GM19467 (cell line): ENCODE data around the gene ZNF496.
"Not testable (repeated sequence)": the region's sequence is repeated elsewhere in the genome, so short reads cannot be mapped to it uniquely, and the experiment has no call there.

Experiments used
- ATAC-seq: cut with Tn5 transposase; IDR thresholded peaks from one replicate; pipeline ENCODE4 v1.9.1; 2021; ENCODE audit warnings: mild to moderate bottlenecking, moderate library complexity; ENCODE audit not compliant: unreplicated experiment

ZNF496 gene

DNA sequence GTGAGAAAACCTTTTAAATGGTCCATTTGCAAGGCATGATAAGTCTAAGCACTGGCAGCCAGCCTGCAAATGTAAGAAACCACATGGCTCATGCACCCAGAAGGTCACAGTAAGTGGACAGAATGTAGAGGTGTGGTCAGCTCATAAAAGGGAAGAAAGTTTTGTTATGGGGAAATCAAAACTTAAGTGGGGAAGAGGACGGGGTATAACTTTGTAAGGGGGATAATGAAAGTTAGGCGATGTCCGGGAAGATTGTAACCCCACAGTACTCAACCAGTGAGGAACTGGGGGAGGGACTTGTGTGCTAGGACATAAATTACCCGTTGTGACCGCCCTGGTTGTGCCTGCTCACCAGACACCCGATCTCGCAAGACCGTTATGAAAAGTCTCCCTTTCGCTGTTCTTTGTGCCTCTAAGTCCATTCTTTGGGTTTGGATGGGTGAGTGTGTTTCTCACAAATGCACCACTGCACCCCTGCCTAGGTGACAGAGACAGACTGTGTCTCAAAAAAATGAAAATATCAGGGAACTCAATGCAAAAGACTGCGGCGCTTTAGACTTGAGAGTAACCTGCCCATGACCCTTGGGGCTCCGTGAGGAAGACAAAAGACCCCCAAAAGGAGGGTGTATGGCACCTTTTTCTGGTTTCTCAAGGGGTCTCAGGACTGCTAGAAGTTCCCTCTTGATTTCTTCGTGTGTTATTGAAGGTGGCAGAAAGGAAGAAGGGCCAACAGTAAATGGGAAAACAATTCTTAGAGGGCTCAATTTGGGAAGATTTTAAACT is 28.6 kb upstream of the ZNF496 start:
- ATAC-seq: no peak

DNA sequence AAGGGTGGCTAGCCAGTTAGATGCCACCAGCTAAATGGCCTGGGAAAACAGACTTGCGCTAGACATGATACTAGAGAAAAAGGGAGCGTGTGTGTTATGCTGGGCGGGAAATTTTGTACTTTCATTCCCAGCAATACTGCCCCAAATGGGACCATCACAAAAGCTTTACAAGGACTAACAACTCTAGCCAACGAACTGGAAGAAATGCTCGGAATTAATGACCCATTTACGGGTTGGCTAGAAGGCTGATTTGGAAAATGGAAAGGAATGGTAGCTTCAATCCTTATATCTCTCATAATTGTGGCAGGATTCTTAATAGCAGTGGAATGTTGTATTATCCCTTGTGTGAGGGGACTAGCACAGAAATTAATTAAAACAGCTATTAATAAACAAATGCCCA is 27.9 kb upstream of the ZNF496 start:
- ATAC-seq: no peak

DNA sequence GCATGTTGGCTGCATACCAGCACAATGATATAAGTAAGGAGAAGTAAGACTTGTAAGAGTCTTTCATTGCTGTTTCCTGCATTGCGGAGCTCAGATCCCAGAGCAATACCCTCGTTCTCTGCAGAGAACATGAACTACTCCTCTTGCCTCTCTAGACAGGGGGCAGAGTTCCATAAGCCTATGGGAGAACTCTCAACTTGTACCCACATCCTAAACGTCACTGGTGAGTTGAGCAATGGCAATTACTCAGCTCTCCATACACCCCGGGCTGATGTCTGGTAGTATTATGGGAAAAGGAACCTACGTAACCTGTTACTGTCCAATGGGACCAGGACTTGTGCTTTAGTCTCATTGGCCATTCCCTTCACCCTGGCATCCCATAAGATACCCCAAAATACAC is 27.3 kb upstream of the ZNF496 start:
- ATAC-seq: no peak

DNA sequence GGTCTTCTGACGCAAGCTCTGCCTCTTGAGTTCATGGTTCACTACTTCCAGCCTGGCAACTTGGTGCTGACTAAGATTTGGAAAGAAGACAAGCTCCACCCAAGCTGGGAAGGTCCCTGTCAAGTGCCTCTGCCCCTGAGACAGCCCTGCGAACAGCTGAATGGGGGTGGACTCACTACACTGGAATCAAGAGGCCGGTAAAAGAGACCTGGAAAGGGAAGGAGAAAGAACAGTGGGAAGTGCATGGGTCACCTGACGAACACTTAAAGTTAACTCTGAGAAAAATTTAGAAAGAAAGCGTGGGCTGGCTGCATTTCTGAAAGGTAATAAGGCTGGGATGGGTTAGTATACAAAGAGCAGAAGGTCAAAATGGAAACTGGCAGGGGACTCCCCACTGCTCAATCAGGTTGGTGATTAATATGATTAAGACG is 26.1 kb upstream of the ZNF496 start:
- peak; percentile 76 for ATAC-seq

DNA sequence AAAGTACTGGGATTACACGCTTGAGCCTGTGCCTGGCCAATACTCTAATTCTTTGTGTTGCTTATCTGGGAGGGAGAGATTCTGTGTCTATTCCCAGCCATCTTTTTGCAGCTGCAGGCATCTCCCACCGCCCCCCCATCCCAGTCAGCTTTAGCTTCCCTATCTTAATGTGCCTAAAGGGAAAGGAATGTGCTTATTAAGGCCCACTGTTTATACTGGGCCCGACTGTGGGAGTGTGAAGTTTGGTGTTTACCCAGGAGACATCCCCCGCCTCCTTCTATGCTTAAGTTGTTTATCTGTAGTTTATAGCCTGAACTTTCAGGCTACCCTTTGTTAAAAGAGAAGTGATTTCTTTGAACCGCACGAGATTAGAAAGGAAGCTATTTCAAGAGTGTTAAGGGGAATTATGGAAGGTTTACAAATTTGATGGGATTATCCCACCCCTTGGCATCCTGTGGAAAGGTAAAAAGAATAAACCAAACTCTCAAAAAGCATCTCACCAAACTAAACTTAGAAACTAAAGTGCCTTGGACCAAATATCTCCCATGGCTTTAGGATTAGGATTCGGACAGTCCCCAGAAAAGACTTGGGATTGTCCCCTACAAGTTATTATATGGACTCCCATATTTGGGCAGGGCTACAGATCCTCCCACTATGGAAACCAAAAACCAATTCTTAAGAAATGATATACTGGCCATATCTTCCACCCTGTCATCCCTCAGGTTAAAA is 25.5 kb upstream of the ZNF496 start:
- ATAC-seq: no peak

DNA sequence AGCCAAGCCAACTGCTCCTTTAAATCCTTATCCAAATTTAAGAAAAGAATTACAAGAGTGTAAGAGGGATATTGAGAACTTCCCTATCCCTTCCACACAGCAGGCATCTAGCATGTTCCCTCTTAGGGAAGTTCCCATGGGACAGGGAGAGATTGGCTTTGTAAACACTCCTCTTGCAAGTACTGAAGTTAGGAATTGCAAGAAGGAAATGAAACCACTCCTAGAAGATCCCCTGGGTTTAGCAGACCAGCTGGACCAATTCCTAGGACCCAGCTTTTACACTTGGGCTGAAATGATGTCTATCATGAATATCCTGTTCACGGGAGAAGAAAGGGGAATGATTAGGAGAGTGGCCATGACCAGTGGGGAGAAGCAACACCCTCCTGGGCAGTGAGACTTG is 23.5 kb upstream of the ZNF496 start:
- ATAC-seq: not testable (repeated sequence)

DNA sequence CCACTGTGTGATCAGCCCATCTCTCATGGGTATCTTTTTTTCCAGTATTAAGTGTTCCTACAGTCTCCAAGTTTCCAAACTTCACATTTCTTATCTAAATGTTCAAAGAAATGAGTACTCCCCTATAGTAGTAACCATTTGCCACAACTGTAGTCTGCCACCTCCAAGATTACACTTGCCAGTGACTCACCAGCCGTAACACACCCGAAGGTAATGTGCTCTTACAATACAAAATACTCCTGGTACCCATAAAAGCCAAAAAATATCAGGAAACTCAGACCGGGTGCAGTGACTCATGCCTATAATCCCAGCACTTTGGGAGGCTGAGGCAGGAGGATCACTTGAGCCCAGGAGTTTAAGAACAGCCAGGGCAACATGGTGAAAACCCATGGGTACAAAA is 20.5 kb upstream of the ZNF496 start:
- ATAC-seq: no peak

DNA sequence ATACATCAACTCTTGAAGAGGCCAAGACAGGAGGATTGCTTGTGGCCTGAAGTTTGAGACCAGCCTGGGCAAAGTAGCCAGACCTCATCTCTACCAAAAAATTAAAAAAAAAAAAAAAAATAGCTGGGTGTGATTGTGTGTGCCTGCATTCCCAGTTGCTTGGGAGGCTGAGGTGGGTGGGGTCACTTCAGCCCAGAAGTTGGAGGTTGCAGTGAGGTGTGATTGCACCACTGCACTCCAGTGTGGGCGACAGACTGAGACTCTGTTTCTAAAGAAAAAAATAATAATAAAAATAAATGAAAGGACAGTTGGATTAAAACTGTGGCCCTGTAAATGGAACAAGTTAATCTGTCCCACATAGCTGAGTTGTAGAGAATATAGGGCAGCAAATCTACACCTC is 18.9 kb upstream of the ZNF496 start:
- no peak for ATAC-seq

DNA sequence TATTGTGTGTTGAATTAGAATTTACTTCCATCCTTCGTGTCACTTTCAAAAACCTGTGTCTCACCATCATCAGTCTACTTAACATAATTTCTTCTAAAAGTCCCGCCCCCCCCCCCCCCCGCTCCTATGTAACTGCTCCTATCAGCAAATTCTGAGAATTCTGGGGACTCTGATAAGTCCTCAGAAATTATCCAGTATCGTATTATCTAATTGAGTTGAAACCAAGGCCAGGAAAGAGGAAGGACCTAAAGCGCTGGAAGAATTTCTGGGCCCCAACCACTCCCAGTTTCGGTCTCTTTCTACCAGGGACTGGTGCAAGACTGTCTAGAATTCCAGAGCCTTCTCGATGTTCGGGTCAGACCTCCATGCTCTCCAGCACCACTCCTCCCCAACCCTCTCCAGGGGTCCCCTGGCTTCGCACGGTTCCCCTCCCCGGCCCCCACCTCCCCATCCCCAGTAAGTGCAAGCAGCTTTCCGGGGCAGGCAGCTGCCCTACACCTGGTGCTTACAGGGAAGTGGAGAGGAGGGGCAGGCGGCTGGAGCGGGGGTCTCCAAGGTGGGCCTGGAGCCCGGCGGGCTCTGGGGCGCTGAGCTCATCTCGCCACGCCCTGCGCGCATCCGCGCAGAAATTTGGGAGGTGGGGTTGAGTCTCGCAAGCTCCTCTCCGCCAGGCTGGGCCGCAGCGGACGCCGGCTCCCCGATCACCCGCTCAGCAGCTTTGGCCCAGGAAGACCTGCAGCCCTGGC is 16.0 kb upstream of the ZNF496 start:
- ATAC-seq: no peak

DNA sequence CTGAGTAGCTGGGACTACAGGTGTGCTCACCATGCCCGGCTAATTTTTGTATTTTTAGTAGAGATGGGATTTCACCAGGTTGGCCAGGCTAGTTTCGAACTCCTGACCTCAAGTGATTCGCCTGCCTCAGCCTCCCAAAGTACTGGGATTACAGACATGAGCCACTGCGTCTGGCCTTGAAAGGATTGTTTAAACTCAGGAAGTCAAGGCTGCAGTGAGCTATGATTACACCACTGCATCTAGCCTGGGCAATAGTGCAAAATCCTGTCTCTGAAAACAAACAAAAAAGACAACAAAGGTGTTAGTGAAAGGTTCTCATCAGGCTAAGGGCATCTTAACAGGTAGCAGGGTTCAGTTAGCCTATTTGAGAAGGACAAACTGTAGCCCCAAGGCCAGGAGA is 14.2 kb upstream of the ZNF496 start:
- no peak for ATAC-seq

DNA sequence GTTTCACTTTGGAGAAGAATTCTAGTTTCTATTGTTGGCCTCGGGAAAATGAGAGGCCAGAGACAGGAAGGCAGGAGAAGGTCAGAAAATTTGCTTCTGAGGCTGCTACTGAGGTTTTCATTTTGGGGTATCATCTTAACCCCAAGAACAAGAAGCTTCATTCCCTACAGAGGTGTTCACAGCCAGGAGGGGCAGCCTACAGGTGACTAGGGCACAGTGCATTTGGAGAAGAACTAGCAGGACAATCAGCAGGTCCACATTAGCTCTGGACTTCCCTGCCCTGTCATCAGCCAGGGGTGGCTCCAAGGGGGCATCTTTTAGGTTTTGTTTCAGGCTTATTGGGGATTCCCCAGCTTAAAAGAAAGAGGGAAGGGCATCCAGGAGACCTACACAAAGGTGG is 12.1 kb upstream of the ZNF496 start:
- ATAC-seq: no peak

DNA sequence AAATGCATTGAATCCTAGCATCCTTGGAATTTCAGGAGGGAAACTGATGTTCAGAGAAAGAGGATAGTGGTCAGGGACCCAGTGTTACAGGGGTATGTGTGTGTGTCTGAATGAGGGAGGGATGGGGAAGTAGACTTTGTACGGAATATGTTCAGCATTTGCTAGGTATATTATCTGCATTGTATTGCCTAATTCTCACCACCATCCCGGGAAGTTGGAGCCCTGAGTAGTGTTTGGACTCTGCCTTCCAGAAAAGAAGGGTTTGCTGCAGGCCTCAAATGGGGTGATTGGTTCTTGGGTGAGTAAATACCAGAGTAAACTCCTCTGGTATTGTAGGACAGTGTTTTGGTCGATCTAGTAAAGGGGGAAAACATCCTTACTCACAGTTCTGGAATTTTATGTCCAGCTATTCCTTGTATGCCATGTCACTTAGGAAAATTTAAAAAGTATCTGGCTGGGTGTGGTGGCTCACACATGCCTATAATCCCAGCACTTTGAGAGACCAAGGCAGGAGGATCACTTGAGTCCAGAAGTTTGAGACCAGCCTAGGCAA is 7.1 kb upstream of the ZNF496 start:
- ATAC-seq: no peak

DNA sequence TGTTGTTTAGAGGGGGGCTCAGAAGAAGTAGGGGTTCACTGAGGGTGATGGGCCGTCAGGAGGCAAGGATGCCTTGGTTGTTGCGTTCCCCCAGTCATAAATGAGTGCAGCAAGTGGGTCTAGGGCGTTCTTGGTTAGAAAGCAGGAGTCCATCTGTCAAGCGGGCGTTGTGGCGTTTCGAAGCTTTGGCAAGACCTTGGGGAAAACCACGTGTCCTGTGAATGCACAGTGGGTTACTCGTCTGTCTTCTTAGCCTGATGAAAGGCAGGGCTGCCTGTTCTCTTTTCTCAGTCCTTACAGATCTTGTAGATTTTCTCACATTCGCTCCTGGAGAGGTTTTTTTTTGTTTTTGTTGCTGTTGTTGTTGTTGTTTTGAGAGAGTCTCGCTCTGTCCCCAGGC is 6.3 kb upstream of the ZNF496 start:
- no peak for ATAC-seq

DNA sequence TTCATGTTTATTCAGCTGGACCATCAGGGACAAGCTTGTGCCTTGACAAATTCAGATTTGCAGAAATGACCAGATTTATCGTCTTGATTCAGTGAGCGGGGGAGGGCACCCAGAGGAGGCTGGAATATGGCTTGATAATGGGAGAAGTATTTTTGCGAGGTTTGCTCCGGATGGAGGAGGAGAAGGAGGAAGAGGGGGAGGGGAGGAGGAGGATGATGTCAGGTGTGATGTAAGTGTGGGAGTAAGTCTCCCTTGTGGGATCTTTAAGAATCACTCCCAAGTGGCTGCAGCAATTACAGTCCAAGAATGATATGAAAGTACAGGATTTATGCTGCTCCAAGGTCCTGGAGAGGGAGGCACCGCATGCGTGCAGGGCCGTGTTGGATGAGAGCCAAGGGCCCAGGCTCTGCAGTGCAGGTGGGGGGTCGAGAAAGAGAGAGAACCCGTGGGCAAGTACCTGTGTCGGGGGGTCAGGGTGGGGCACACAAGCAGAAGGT is 5.6 kb upstream of the ZNF496 start:
- no peak for ATAC-seq

DNA sequence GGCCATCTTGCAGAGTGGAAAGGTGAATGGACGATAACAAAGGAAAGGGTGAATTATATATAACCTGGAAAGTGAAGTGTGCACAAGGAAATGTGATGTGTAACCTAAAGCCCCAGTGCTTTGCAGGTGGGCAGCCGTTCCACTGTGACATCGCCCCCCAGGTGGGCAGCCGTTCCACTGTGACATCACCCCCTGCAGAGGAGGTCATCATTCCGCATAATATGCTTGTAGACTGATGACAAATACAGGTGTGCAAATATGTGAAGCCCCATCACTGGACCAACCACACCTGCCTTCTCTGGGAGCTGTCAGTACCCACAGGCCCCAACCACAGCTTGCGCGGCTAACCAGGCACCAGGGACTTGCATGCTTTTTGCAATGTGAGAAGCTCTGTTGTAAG is 4.7 kb upstream of the ZNF496 start:
- ATAC-seq: no peak

DNA sequence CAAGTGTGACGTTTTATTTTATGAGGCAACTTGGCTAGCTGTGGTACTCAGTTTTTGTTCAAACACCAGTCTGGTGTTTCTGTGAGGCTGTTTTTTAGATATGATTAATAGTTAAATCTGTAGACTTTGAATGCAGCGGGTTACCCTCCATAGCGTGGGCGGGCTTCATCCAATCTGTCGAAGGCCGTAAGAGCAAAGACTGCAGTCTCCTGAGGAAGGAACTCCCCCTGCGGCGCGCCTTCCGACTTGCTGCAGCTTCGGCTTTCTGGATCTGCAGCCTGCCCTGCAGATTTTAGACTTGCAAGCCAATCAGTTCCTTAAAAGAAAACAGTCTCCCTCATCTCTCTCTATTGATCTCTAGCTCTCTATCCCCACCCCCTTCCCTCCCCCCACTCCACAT is 4.2 kb upstream of the ZNF496 start:
- no peak for ATAC-seq

DNA sequence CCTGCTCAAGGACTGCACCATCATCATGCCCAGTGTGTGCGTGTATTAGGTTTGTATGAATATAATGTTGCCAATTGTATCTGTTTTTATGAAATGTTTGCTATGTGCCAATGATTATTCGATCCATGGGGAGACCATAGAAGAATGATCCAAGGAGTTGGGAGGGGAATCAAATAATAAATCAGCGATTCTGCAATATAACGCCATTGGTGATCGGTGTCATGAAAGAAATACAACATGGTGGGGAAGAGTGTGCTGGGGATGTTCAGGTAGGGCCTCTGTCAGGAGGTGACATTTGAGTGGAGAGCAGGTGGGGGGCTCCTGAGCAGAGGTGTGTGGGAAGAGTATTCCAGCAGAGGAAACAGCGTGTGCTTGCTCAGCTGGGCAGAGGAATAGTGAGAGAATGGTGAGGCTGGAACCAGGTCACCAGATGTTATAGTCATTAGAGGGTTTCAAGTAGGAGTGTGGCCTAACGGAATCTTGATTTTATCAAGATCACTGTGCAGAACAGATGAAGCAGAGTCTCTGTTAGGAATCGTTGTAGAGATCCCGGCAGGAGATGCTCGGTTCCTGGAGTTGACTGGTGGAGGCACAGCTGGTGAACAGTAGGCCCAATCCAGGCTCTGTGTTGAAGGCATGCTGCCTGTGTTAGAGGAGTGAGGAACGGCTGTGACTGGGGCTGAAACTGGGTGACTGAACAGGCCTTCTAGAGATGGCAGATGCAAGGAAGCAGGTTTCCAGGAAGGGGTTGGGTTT is 2.9 kb upstream of the ZNF496 start:
- ATAC-seq: no peak

DNA sequence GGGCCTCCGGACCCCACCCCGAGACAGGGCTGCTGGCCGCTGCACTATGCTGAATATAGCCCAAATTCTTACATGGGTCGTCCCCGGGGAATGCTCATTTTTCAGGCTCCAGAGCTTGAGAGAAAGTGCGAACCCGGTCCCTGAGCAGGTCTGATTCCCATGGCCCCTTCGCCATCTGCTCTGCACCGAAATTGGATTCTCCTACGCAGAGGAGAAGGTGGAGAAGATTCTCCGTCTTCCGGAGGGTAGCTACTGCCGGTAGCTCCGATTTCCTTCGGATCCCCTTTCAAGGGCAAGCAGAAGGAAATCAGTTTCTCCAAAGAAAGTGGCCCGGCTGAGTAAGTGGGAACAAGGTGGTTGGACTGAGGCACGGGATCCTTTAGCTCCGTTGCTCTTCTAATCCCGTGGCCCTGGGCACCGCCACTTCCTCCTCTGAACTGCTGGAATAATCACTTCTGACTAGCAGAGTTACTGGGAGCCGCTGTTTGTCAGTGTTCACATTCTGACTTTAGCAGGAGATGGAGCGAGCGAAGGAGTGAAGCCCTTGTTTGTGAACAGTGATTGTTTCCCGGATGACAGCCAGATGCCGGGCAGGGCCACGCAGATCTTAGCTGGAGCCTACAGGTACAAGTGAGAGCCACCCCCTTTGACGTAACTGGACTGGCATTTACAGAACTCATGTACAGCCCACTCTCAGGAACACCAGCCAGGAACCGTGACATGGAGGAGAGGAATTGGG is 1.1 kb upstream of the ZNF496 start:
- ATAC-seq: no peak

DNA sequence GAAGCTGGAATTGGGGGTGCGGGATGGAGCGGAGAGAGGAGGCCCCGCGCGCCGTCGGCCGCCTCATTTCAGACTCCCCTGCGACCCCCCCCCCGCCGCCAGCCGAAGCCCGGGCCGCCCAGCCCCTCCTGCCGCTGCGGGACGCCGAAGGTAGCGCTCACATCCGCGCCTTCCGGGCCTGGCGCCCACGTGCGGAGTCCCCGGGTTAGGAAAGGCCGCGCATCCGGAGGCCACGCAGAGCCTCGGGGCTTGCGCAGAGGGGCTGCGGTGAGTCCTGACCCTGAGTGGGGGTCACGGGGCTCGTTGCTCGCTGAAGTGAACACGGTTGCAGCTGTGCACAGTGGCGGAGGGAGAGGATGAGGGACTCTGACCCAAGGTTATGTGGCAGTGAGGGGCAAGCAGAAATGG is 552 bp upstream of the ZNF496 start:
- ATAC-seq: peak; percentile 35

DNA sequence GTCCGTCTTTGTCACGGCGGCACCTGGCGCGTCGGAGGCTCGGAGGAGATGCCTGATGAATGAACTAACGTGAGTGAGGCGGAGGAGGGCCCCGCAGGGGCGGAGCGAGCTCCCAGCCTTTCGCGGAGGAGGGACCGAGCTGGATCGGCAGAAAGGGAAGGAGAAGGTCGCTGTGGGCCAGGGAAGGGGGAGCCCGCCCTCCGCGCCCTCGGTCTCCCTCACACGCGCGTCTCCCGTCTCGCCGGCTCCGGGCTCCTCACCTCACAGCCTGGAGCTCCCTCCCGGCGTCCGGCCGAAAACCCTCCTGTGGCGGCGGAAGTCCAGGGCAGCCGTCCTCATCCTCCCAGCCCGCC is 519 bp downstream of the ZNF496 start:
- peak; percentile 61 for ATAC-seq
